Transverse colon (tissue), 4 donors: Measurements from ENCODE around the gene CCDC40.

Source experiments
- CTCF ChIP-seq, 5 experiments: fragments of 200-600 bp in 3 of 5; fragments of 450-650 bp in 2 of 5; sonication (generic) in 3 of 5; IDR thresholded peaks; 1 replicate in 2 of 5; 2 replicates in 3 of 5; pipeline ENCODE4 v1.5.1; 2016 to 2017; ENCODE audit warnings: antibody characterized with exemption in 5 of 5, inconsistent platforms in 3 of 5, mild to moderate bottlenecking in 2 of 5, moderate library complexity in 1 of 5
- EP300 ChIP-seq: sonication (generic); formaldehyde crosslinking; IDR thresholded peaks from one replicate; pipeline ENCODE4 v1.6.1; 2017; ENCODE audit warnings: antibody characterized with exemption, low read depth
- POLR2A ChIP-seq: fragments of 450-650 bp; IDR thresholded peaks from one replicate; pipeline ENCODE4 v1.6.1; 2016; ENCODE audit warnings: antibody characterized with exemption, mild to moderate bottlenecking, moderate library complexity
- POLR2AphosphoS5 ChIP-seq, 3 donors: sonication (generic); formaldehyde crosslinking; IDR thresholded peaks; one replicate each; pipeline ENCODE4 v1.6.1; 2016; ENCODE audit warnings: antibody characterized with exemption in 3 of 3

- no peak for TF ChIP-seq POLR2A
- no peak for TF ChIP-seq CTCF (IDR thresholded peaks at IDR 0.05)
- TF ChIP-seq POLR2AphosphoS5 (IDR thresholded peaks at IDR 0.05): no peak
- TF ChIP-seq EP300: no peak
These were observed 32.5 kb upstream of the CCDC40 start for GRCh38 chr17:80003969-80004368.
